HG02981 (cell line): ENCODE measurements around the gene TRMT61B.

Experiments
- ATAC-seq: cut with Tn5 transposase; IDR thresholded peaks from one replicate; pipeline ENCODE4 v1.9.1; 2021; ENCODE audit warnings: mild to moderate bottlenecking, moderate library complexity; ENCODE audit not compliant: unreplicated experiment

Gene TRMT61B

DNA sequence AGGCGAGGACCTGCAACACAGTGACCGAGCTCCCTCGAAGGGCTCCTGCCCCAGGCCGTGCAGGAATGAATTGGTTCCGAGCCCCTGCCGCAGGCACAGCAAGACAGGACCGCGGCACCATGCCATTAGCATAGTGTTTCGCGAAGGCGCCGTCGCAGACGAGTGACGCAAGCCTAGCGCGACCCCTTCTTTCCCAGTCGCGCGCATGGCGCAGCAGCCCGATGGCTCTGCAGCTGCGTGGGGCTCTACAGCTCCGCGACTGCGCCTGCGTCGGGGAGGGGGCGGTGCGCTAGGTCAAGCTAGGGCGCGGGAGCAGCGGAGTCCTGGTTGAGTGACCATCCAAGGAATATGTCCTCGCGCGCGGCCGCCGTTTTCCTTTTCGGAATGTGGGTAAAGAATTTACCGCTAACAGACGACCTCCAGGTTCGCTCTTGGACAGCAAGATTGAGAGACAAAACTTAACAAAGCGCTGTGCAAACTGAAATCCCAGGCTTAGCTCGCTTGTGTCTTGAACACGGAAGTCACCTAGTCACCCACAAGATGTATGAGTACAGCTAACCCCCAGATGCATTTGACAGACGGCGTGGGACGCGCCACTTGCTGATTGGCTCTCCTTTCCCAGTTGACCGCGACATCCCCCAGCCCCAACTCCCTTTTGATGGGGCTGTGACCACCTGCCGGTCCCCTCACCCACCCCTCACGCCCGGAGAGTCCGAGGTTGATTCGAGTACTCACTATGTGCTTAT lies at the start of gene TRMT61B:
TRMT61B (minus strand) TSS at position 164 of the 746 bp plus-strand sequence; CDS start at position 132, 32 bp downstream.
- peak; percentile 93 for ATAC-seq

DNA sequence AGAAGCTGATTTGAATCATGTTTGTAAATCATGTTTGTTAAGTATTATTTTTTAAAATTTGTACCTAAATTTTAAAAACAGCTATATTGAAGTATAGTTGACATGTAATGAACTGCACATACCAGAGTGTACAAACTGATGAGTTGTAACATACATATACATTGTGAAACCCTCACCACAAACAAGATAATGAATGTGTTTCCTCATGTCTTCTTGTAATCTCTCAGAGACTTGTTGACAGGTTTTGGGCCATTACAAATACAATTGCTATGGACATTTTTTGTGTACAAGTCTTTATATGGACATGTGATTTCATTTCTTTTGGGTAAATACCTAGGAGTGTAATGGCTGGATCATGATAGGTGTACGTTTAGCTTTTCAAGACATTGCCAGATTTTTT lies 45.8 kb upstream of the TRMT61B start:
- ATAC-seq: no peak

DNA sequence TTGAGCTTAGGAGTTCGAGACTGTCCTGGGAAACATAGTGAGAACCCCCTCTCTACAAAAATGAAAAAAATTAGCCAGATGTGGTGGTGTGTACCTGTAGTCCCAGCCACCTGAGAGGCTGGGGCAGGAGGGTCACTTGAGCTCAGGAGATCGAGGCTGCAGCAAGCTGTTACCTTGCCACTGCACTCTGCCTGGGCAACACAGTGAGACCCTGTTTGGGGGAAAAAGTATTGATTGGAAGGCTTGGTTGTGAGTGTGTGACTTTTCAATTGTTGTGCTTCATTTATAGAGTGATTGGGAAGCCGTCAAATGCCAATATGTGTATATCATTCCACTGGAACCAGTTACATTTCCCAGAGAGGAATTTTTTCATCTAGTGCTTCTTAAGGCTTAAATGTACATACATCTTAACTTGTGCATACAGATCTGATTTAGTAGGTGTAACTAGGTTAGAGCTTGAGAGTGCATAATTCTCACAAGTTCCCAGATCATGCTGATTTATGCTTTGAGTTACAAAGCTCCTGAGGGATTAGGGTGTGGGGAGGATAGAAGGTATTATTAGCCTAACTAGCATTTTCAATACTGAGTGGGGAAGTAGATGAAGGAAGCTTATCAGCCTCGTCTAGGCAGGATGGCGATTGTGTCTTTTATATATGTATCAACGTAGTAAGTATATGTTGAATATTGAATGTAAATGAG lies 39.7 kb upstream of the TRMT61B start:
- no peak for ATAC-seq

DNA sequence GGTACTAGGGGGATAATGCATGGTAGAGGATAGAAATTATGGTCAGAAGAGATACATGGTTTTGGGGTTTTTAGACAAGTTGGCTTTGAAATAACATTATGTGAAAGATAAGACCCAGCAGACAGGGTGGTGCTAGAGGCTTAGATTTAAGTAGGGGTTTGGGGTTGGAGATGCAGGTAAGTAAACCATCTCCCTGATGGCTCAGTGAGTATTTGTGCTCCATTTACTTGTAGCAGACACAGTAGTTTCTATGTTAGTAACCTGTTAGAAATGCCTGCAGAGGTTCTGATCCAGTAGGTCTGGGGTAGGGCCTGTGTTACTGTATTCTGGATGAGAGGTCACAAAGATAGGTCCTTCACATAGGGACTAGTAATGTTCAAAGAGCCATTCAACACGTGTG lies 38.1 kb upstream of the TRMT61B start:
- ATAC-seq: no peak

DNA sequence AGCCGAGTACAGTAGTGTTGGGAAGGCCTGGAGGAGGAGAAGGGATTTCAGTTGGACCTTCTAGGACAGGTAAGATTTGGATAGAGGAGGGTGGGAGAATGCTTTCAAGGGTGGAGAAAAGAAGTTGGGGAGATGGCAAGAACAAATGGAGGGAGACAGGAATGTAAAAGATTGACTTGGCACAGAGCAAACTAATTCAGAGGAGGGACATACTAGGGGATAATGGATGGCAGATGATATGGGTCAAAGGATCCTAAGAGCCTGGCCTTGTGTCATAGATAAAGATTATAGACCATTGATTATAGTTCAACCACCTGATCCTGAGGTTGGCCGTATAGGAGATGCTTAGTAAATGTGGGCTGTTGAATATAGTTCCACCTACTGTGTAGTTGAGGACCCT lies 36.7 kb upstream of the TRMT61B start:
- ATAC-seq: no peak

DNA sequence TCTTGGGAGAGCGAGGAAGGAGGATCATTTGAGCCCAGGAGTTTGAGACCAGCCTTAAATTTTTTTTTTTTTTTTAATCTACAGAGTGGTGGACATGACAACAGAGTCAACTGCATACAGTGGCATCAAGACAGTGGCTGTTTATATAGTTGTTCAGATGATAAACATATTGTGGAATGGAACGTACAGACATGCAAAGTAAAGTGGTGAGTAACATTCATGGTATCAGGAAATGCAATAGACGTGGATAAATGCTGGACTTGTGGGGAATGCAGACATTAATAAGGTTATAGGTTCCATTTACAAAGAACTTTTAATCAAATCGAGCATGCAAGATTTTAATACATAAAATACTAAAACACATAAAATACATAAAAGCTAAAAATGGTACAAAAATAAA lies 36.3 kb upstream of the TRMT61B start:
- ATAC-seq: no peak

DNA sequence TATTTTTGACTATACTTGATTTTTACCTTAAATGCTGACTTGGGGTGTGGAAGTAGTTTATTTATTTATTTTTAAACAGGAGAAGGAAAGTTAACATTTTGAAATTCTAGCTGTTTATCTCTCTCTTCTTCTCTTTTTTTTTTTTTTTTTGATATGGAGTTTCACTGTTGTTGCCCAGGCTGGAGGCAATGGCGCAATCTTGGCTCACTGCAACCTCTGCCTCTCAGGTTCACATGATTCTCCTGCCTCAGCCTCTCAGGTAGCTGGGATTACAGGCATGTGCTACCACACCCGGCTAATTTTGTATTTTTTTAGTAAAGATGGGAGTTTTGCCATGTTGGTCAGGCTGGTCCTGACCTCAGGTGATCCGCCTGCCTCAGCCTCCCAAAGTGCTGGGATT lies 35.4 kb upstream of the TRMT61B start:
- ATAC-seq: no peak

DNA sequence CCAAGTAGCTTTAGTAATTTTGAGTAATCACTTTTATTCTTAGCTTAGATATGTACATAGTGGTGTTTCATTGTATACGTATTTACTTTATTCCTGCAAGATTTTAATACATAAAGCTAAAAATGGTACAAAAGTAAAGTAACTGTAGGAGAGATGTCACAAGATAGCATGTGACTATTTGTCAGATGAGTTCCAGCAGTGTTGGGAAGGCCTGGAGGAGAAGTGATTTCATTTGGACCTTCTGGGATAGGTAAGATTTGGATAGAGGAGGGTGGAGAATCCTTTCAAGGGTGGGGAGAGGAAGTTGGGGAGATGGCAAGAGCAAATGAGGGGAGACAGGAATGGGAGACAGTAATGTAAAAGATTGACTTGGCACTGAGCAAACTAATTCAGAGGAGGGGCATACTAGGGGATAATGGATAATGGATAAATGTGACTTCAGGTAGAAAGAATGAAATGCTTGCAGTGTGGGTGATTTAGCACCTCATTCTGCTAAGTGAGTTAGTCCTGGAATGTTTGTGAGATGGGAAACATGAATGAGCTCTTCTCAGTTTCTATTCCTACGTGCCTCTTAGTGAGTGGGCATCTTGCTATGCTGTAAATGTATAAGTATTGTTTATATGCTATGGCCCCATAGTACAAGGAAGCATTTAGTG lies 34.8 kb upstream of the TRMT61B start:
- no peak for ATAC-seq

DNA sequence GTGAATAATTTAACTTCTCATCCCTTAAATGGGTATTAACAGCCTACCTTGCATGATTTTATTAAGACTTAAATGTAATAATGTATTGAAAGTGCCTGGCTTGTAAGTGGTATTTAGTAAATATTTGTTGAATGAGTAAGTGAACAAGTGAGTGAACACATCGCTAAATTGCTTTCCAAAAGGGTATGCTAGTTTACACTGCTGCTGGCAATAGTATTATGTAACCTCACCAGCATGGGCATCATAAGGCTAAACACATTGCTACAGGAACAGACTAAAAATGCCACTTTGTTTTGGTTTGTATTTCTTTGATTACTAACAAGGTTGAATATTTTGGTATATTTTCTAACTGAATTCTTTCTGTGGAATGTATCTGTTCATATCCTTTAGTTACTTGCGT lies 34.2 kb upstream of the TRMT61B start:
- ATAC-seq: no peak

DNA sequence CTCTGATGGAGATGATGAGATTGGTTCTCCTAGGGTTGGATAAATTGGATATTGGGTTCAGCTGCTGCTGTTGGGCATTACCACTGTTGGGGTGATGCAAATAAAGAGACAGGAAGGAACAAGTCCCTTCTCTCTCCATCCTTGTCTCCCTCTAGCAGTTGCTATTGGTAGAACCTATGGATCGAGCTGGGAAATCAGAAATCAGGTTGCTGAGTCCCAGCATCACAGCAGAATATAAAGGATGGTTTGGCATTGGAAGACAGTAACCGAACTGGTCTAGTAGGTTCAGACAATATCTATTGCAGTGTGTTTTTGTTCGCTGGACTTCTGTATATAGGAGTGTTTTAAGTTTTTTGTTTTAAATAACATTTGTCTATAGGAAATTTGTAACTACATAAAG lies 32.5 kb upstream of the TRMT61B start:
- ATAC-seq: no peak

DNA sequence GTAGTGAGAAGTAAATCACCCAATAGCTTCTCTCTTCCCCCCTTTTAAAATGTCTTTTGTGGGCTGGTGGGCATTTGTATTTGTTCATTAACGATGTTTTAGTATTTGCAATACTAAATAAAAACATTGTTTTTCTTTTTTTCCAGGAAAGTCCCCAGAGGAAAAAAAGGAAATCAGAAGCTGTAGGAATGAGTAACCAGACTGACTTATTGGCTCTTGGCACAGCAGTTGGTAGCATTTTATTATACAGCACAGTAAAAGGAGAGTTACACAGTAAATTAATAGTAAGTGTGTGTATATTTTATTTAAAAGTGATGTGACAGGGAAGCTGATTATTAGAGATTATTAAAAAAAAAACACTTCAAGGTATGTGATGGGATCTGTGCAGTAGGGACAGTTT lies 31.7 kb upstream of the TRMT61B start:
- ATAC-seq: no peak

DNA sequence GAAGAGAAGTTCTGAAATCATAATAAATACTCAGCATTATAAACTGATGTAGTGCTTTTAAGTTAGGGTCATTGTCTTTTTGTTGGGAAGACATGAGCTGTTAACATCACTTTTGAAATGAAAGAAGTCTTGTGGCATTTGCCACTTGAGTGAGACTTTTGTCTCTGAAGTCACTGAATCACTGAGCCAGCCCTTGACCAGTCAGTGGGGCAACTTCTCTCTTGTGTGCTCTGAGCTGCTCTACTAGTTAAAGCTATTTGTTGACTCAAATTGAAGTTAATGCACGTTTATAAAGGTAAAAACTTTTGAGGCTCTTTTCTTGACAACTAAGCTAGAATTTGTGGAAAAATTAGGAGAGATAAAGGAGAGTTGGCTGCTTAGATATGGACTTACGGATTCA lies 31.1 kb upstream of the TRMT61B start:
- no peak for ATAC-seq

DNA sequence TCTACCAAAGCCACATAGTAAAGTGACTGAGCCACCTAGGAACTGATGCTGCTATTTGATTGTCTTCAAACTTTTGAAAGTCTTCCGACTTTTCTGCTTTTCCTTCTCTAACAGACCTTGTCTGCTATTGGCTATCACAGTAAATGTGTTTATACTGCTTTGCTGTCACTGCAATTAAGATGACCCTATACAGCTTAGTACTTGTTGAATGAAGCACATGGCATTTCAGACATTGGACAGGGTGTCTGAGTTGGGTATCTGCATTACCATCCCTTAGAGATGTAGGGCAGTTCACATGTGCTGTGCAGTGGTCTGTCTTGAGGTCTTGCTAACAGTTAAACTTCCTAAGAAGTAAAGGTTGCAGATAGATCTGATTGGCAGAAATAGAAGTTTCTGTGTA lies 27.9 kb upstream of the TRMT61B start:
- no peak for ATAC-seq

DNA sequence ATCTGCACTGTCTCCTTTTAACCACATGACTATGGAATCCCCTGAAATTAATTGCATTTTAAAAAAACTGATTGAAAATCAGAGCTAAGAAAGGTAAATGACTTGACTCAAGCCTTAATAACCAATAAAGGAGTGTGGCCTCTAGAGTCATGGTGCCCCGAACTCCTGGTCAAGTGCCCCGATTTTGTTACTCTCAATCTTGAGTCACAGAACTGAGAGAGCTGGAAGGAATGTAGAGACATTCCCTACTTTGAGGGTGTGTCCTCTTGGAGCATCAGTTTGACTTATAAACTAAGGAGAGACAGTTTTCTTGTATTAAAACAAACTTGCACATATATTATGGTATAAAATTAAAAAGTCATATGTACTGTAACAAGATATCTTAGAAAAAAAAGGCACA lies 26.8 kb upstream of the TRMT61B start:
- ATAC-seq: no peak

DNA sequence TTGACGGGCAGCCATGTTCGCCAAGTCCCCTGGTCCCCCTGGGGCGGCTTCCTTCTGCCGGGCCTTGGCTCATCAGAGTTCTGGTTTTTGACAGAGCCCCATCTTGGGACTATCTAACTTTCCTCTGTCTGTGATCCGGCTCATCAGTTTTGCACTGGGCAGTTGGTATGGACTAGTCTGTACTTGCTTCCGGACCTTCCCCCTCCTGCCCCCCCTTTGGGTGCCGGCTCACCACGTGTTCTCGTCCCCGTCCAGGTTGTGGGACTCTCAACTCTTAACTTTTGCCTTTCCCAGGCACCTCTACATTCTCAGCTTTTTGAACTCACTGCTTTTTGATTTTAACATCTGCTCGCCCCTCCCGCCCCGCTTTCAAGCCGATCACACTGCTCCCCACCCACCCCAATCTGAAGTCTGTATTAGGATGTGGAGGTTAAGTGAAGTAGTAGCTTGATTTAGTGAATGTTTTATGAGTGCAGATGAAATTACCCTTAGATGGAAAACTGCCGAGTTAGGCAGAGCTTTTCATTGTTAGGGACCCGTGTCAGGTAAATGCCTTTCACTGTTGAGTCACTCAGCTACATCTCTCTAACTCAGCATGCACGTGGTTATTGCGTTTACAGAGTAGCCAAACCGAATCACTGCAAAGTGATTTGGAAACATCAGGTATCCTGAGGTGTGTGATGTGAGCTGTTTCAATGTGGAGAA lies 25.2 kb upstream of the TRMT61B start:
- ATAC-seq: peak; percentile 17

DNA sequence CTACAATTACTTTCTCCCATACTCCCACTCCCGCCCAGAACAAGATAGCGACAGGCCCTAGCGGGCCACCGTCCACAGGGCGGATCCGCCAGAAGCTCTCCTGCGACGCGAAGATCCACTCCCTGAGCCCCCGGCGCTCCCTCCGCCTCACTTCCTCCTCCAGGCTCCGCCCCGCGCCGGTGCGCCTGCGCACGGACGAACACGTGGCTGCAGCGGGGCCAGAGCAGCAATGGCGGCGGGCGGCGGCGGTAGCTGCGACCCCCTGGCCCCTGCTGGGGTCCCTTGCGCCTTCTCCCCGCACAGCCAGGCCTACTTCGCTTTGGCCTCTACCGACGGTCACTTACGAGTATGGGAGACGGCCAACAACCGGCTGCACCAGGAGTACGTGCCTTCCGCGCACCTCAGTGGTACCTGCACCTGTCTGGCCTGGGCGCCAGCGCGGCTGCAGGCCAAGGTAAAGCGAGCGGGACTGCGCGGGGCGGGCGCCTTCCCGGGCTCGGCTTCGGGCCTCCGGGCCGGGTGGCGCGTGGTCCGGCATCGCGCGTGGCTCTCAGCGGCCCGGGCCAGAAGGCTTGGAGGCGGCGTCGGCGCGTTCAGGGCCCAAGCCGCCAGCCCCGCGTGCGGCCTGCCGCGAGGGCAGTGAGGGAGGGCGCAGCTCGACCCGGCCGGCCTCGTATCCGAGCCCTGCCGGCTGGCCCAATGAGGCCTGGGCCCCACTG lies 24.5 kb upstream of the TRMT61B start, which contains the start of gene WDR43:
WDR43 (plus strand) TSS at position 198 of the 719 bp plus-strand sequence; CDS start at position 230, 32 bp downstream.
- peak; percentile 86 for ATAC-seq

DNA sequence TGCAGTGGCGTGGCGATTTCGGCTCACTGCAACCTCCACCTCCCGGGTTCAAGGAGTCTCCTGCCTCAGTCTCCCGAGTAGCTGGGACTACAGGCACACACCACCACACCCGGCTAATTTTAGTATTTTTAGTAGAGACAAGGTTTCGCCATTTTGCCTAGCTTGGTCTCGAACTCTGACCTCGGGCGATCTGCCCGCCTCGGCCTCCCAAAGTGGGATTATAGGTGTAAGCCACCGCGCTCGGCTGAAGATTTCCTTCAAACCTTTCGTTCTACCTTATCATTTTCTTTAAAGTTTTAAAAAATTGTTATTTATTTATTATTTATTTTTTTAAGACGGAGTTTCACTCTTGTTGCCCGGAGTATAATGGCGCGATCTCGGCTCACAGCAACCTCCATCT lies 23.4 kb upstream of the TRMT61B start:
- no peak for ATAC-seq

DNA sequence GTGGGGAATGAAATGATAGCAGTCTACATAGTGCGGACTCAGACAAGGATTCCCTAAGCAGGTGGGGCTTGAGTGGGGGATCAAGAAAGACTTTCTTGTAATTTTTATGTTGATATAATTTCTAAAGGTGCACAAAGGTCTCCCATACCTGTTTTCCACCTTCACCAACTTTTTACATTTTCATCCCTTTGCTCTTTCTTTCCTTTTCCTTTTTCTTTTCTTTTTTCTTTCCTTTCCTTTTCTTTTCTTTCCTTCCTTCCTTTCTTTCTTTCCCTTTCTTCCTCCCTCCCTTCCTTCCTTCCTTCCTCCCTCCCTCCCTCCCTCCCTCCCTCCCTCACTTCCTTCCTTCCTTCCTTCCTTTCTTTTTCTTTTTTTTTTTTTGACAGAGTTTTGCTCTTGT lies 10.1 kb upstream of the TRMT61B start:
- no peak for ATAC-seq

DNA sequence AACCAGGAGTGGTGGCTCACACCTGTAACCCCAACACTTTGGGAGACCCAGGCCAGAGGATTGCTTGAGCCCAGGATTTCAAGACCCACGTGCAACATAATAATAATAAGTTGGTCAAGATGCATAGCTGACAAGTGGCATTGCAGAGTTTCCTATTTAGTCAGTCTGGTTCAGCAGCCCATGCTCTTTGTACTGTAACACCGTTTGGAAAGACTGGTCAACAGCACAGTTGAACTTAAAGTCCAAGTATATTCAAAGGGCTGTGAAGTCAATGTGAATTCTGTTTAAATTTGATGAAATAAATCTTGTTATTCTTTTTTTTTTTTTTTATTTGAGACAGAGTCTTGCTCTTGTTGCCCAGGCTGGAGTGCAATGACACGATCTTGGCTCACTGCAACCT lies 1.5 kb upstream of the TRMT61B start:
- no peak for ATAC-seq

DNA sequence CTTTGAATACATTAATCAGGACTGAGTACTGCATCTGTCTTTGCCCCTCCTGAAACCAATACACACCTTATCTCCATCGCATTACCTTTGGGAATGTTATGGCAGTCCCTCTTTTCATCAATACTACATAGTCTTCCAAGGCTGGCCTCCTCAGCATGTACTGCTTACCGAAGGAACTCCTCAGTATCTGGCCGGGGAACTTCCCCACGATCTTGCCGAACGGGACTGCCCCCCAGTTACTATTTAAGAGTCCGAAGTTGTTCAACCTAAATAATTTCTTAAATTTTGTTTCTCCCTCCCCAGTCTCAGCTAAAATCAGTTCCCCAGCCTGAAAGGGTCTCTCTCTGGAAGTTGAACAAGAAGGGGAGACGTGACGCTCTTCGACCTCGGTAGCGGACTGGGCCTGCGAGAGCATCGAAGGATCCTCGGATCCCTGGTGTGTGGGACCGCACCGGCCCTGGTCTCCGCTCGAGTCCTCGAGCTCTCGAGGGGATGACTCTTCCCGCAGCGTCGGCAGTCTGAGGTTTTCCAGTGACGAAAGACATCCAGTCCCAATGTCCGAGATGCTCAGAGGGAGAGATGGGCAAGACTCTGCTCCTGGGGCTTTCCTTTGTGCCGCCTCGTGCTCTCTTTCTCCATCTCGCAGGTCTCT lies 489 bp downstream of the TRMT61B start:
- peak; percentile 9 for ATAC-seq
